Activated T-helper 1 cell treated with Interleukin-2 at 50 U/mL for 16 hours (primary cell): Measurements from ENCODE around the gene IGLL1.
"Not testable (repeated sequence)": the region's sequence is repeated elsewhere in the genome, so short reads cannot be mapped to it uniquely, and the experiment has no call there.

Source experiments
- DNase-seq: peaks from one replicate; pipeline ENCODE4 v3.0.0-alpha.2; 2020; ENCODE audit warnings: low read depth

IGLL1 gene

DNA sequence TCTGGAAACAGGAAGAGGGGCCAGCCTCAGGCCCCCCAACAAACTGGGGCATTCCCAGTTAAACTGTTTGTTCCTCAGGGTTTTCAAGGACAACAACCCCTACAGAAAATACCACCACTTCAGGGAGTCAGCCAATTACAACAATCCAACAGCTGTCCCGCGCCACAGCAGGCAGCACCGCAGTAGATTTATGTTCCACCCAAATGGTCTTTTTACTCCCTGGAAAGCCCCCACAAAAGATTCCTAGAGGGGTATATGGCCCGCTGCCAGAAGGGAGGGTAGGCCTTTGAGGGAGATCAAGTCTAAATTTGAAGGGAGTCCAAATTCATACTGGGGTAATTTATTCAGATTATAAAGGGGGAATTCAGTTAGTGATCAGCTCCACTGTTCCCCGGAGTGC lies 39.3 kb downstream of the IGLL1 start:
- DNase-seq: not testable (repeated sequence)

DNA sequence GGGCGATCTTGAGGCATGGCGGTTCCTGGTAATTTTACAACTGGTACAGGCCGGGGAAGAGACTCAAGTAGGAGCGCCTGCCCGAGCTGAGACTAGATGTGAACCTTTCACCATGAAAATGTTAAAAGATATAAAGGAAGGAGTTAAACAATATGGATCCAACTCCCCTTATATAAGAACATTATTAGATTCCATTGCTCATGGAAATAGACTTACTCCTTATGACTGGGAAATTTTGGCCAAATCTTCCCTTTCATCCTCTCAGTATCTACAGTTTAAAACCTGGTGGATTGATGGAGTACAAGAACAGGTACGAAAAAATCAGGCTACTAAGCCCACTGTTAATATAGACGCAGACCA lies 40.3 kb downstream of the IGLL1 start:
- not testable (repeated sequence) for DNase-seq

DNA sequence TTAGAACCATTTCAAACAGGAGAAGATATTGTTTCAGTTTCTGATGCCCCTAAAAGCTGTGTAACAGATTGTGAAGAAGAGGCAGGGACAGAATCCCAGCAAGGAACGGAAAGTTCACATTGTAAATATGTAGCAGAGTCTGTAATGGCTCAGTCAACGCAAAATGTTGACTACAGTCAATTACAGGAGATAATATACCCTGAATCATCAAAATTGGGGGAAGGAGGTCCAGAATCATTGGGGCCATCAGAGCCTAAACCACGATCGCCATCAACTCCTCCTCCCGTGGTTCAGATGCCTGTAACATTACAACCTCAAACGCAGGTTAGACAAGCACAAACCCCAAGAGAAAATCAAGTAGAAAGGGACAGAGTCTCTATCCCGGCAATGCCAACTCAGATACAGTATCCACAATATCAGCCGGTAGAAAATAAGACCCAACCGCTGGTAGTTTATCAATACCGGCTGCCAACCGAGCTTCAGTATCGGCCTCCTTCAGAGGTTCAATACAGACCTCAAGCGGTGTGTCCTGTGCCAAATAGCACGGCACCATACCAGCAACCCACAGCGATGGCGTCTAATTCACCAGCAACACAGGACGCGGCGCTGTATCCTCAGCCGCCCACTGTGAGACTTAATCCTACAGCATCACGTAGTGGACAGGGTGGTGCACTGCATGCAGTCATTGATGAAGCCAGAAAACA lies 40.8 kb downstream of the IGLL1 start:
- peak; percentile 49 for DNase-seq

DNA sequence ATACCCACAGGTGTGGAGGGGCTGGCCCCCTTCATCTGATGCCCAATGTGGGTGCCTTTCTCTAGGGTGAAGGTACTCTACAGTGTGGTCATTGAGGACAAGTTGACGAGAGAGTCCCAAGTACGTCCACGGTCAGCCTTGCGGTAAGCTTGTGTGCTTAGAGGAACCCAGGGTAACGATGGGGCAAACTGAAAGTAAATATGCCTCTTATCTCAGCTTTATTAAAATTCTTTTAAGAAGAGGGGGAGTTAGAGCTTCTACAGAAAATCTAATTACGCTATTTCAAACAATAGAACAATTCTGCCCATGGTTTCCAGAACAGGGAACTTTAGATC lies 41.4 kb downstream of the IGLL1 start:
- DNase-seq: not testable (repeated sequence)

DNA sequence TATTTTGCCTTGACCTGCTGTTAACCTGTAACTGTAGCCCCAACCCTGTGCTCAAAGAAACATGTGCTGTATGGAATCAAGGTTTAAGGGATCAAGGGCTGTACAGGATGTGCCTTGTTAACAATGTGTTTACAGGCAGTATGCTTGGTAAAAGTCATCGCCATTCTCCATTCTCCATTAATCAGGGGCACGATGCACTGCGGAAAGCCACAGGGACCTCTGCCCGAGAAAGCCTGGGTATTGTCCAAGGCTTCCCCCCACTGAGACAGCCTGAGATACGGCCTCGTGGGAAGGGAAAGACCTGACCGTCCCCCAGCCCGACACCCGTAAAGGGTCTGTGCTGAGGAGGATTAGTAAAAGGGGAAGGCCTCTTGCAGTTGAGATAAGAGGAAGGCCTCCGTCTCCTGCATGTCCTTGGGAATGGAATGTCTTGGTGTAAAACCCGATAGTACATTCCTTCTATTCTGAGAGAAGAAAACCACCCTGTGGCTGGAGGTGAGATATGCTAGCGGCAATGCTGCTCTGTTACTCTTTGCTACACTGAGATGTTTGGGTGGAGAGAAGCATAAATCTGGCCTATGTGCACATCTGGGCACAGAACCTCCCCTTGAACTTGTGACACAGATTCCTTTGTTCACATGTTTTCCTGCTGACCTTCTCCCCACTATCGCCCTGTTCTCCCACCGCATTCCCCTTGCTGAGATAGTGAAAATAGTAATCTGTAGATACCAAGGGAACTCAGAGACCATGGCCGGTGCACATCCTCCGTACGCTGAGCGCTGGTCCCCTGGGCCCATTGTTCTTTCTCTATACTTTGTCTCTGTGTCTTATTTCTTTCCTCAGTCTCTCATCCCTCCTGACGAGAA lies 42.0 kb downstream of the IGLL1 start:
- DNase-seq: not testable (repeated sequence)

DNA sequence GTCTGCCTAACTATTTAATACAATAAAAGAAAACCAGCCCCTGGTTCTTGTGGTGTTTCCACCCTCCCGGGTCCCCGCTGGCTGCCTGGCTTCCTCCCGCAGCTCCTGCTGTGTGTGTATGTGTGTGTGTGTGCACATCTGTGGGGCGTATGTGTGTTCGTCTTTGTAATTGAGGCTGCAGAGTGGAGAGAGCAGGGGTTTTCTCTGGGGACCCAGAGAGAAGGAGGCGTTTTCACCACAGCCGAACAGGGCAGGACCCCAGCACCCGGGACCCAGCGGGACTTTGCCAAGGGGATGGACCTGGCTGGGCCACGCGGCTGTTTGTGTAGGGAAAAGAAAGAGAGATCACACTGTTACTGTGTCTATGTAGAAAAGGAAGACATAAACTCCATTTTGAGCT lies 42.7 kb downstream of the IGLL1 start:
- DNase-seq: no peak

DNA sequence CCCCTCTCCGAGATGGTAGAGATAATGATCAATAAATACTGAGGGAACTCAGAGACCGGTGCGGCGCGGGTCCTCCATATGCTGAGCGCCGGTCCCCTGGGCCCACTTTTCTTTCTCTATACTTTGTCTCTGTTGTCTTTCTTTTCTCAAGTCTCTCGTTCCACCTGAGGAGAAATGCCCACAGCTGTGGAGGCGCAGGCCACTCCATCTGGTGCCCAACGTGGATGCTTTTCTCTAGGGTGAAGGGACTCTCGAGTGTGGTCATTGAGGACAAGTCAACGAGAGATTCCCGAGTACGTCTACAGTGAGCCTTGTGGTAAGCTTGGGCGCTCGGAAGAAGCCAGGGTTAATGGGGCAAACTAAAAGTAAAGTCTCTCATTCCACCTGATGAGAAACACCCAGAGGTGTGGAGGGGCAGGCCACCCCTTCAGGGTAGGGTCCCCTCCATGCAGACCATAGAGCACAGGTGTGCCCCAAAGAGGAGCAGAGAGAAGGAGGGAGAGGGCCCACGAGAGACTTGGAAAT lies 43.2 kb downstream of the IGLL1 start:
- DNase-seq: no peak

DNA sequence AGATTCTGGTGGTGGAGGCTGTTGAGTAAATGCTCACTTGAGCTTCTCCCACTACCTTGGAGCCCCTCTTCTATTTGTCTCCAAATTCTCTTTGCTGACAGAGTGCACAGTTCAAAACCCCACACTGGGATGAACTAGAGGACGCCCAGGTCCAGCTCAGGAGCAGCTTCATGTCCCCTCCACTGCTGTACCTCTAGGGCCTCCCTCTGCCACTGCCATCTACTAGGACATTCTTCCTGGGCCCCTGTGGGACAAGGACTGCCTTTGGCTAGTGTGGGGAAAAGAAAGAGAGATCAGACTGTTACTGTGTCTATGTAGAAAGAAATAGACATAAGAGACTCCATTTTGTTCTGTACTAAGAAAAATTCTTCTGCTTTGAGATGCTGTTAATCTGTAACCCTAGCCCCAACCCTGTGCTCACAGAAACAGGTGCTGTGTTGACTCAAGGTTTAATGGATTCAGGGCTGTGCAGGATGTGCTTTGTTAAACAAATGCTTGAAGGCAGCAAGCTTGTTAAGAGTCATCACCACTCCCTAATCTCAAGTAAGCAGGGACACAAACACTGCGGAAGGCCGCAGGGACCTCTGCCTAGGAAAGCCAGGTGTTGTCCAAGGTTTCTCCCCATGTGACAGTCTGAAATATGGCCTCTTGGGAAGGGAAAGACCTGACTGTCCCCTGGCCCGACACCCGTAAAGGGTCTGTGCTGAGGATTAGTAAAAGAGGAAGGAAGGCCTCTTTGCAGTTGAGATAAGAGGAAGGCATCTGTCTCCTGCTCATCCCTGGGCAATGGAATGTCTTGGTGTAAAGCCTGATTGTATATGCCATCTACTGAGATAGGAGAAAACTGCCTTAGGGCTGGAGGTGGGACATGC lies 44.1 kb downstream of the IGLL1 start:
- DNase-seq: not testable (repeated sequence)

DNA sequence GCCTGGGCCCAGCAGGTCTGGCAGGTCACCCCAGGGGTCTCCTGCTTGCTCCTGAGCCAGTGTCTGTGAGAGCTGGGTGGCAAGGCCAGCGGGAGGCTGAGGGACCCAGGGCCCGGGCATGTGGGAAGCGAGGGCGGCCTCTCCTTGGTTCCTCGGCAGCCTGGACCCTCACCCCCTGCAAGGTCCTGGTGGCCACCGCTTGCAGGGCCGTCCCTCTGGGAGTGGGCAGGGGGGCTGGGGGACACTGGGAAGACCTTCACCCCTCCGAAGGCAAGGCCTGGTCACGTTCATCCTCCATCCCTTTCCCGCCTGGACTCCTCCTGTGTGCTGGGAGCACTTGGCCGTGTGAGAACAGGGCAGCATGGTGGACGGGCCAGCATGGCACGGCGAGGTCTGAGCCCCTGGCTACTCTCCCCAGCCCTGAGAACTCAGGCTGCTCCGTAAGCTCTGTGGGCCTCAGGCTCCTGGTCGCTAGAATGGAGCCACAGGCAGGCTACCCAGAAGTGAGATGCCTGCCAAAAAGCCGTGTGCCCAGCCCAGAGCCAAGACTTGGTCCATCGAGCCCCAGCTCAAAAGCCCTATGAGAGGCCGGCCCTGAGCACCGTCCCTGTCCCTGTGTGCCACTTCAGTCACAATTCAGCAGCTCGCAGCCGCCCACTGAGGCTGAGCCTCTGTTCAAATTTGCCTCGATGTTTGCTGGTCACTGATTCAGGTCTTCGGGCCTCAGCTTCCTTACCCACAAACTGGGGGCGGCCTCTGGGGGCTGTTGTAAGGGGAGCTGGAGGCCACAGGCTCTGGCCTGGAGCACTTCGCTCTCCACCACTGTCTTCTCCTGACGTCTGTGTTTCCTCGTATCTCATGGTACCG lies 45.0 kb downstream of the IGLL1 start:
- DNase-seq: no peak

DNA sequence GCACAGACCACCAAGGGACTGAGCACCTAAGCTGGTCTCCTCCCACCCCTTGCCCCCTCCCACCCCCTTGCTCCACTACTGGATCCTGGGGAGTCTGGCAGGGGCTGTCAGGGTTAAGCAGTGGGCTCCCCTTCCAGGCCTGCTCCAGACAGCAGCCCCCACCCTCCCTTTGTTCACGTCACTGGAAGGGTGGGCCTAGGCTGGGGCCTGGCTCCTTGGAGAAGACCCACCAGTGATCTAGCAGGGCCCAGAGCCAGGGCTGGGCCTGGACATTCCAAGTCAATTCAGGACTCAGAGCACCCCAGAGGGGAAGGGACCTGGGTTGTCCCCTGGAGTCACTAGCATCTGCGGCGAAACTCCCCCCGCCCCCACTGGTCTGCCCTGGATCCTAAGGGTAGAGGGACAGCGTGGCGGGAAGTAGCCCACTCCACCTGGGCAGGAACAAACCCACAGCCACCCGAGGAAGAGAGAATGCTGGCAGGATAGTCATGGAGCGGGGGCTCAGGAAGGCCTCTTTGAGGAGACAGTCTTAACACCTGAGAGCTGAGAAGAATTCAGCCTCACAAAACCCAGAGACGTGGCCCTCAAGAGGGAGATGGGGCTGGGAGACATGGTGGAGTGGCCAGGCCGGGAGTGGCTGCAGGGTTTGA lies 45.8 kb downstream of the IGLL1 start:
- no peak for DNase-seq

DNA sequence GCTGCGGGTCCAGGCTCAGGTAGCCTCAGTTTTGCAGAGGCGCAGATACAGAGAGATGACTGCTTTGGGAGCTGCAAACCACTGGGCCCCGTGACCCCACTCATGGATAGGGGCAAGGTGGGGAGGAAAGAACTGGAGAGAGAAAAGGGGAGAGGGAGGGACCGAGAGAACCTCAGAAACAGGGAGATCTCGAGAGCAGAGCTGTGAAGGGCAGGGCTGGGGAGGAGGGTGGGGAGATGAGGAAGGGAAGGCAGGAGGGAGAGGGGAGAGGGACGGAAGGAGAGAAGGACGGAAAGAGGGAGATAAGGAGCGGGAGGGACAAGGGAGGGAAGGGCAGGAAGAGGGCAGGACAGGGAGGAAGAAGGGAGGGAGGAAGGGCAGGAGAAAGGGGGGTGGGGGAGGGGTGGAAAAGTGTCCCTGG lies 46.3 kb downstream of the IGLL1 start:
- DNase-seq: no peak

DNA sequence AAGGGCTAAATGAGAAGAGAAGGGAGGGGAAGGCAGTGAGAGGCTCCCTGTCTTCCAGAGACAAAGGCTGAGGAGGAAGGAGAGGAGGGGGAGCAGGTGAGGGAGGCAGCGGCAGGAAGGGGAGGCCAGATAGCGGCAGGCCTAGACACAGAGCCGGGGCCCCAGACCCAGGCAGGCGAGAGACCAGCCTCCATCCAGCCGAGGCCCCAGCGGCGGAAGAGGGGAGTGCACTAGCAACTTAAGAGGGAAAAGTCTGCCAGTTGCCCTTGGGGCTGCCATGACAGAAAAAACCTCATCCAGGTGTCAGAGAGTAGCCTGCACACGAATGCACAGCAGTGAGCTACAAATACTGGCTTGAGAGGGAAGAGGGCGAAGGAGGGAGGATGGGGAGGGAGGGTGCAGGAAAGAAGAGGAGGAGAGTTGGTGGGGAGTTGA lies 46.7 kb downstream of the IGLL1 start:
- no peak for DNase-seq

DNA sequence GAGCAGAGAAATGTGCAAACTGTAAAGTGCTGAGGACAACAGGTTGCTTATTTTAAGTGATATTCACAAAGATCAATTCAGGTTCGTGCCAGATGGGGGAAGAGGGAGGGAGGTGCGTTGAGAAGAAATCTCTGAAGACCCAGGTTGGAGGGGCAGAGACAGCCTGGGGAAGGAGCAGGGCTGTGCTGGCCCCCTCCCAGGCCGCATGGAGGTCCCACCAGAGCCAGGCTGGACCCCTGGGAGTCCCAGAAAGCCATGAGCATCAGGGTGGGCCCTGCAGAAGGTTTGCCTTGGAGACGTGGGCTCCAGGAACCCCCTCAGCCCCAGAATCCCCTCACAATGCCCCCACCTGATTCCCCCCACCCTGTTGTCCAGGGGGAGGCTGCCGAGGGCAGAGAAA lies 47.4 kb downstream of the IGLL1 start:
- no peak for DNase-seq

DNA sequence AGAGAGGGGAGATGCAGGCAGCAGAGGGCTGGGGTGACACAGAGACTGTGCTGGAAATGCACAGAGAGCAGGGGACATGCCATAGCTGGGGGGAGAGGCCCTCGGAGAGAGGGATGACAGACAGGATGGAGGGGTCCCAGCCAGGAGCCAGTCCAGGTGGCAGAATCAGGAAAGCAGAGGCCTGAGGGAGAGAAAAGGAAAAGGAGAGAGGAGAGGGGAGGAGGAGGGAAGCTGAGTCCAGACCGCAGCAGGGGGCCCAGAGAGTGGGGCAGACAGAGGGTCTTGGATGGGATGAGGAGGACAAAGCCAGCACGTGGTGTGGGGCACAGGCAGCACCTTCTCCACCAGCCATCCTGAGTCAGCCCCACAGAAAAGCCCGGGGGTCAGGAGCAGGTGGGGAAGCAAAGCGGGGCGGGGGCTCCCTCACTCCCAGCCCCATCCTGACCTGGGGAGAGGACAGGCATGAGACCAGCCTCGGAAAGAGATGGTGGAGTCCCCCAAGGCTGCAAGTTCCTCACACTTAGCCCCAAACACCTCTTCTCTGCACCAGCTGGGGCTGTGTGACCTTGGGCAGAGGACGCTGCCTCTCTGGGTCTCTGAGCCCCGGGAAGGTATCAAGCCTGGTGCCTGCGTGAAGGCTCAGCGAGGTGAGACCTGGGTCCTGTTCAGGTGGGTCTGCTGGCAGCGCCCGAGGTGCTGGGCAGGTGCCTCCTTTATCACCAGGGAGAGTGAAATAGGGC lies 48.0 kb downstream of the IGLL1 start:
- no peak for DNase-seq

DNA sequence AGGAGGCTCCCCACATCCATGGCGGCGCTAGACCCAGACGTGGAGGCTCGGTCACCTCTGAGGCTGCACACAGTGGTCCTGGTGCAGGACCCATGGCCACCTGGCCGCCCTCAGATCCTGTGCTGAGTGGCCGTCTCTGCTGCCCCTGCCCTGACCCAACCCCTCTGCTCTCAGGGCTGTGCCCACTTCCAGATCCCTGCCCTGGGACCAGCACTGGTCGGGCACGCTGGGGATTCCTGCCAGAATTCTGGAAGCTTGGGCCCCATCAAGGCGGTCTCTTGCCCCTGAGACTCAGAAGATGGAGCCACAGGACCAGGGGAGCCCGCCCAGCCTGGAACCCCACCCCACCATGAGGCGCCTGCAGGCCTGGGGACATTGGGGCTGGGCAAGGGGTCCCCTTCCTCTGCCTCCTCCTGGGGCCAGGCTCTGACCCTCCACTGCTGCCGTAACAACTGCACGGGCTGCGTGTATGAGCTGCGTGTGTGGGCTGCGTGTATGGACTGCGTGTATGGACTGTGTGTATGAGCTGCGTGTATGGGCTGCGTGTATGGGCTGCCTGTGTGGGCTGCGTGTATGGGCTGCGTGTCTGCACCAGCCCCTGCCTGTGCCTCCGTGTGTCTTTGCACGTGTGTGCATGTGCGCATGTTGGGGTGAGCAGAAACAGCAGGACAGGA lies 48.7 kb downstream of the IGLL1 start:
- DNase-seq: no peak

DNA sequence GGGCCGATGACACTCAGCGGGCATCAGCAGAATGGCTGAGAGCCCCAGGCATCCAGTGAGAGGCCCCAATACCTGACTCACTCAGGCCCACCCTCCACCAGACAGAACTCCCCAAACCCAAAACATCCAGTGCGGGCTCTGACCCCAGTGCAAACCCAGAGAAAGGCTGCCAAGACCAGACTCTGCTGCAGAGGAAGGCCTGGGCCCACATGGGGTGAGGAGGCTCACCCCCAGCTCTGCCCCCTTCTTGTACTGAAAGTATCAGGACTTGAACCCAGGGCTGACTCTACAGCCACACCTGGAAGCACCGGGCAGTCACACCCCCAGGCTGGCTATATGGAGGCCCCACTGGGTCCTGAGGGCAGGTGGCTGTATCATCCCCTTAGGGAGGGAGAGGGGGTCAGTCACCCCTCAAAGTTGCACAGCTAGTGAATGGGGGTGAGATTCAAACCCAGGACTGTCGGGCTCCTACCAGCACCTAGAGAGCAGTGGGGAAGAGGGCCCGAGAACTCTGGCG lies 49.3 kb downstream of the IGLL1 start:
- DNase-seq: no peak

DNA sequence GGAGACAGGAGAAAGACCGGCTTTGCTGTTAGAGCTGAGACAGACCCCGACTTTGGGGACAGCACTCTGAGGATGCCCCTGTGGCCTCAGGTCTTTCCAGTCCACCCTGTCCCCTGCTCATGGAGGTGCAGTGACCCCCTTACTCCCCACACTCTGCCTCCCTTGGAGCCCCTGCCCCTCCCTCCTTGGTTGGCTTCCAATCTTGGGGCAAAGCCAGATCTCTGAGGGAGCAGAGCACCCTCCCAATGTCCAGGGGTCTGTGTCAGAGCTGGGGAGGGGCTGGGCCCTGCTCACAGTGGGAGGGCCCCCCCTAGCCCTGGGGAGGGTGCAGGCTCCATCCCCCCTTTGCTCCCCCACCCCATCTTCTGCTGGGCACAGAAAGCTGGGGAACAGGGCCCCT lies 50.0 kb downstream of the IGLL1 start:
- DNase-seq: no peak

DNA sequence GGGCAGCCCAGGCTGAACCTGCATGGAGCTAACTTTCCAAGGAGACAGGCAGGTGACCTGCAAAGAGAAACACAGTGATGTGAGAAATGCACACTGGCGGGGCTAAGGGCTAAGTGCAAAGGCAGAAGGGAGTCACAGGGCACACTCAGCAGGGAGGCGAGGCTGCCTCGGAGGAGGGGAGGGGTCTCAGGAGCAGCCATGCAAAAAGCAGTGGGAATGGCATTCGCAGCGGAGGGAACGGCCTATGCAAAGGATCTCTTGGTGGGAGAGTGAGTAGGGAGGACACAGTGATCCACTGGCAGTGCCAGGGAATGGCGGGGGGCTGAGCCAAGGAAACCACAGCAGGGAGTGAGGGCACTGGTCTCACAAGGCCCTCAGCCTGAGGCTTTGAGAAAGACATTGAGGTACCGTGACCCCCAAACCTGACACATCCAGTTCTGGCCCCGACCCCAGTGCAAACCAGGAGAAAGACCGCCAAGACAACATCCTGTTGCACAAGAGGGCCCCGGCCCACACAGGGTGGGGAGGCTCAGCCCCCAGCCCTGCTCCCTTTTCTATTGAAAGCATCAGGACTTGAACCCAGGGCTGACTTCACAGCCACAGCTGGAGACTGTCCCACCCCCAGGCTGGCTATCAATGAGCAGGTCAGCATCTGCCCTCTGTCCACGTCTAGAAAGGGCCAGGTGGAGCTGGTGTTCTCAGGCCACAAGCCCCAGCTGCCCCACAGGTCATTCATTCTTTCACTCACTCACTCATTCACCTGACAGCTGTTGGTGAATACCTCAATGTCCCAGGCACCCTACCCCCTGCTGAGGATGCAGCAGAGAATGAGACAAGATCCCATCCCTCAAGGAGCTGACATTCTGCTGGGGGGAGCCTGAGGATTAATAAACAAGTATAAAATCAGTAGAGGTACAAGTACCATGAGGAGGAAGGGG lies 50.7 kb downstream of the IGLL1 start:
- no peak for DNase-seq
